Measurements from ENCODE around the gene CFHR4.
"Not testable (repeated sequence)": the region's sequence is repeated elsewhere in the genome, so short reads cannot be mapped to it uniquely, and the experiment has no call there.

CFHR4 gene

GRCh38 chr1:196891251-196891650, 3.4 kb downstream of the CFHR4 start:
- no peaks in the 10 kb centered on the region for H3K9me3 Mint-ChIP-seq
- no peak for ATAC-seq (replicated peaks; ENCODE audit: extremely low read depth, poor library complexity, severe bottlenecking)
- no peaks in the 10 kb centered on the region for H3K27me3 Mint-ChIP-seq
- no peak for DNase-seq (ENCODE audit: low spot score in 2 of 2)
- no peak overlapping the region for H3K4me3 Mint-ChIP-seq
- H3K36me3 Mint-ChIP-seq (ENCODE audit: insufficient read depth), result no peaks in the 10 kb centered on the region
- H3K27ac Mint-ChIP-seq (ENCODE audit: low read depth), result no peak overlapping the region
- no peaks in the 10 kb centered on the region for H3K4me1 Mint-ChIP-seq

- H3K36me3 Mint-ChIP-seq (ENCODE audit: insufficient read depth), result no peaks in the 10 kb centered on the region
- H3K4me3 Mint-ChIP-seq, result no peak overlapping the region
- peaks cover 20% of the 10 kb centered on the region for H3K27me3 Mint-ChIP-seq
- ATAC-seq (replicated peaks; ENCODE audit: extremely low read depth, poor library complexity, severe bottlenecking) (no peak), DNase-seq (ENCODE audit: low spot score in 2 of 2) (no peak)
- H3K9me3 Mint-ChIP-seq, result no peaks in the 10 kb centered on the region
- H3K27ac Mint-ChIP-seq (ENCODE audit: low read depth), result no peak overlapping the region
- H3K4me1 Mint-ChIP-seq, result no peaks in the 10 kb centered on the region
These were observed 8.5 kb downstream of the CFHR4 start for GRCh38 chr1:196896355-196896754.

- no peak for ATAC-seq (replicated peaks; ENCODE audit: extremely low read depth, poor library complexity, severe bottlenecking)
- H3K9me3 Mint-ChIP-seq, result no peaks in the 10 kb centered on the region
These were observed 9.4 kb downstream of the CFHR4 start for GRCh38 chr1:196897158-196897828.

GRCh38 chr1:196902344-196902743, 14.5 kb downstream of the CFHR4 start:
- Mint-ChIP-seq H3K27ac (ENCODE audit: low read depth) (no peak overlapping the region), H3K4me1 (no peaks in the 10 kb centered on the region), H3K27me3 (peaks cover 19% of the 10 kb centered on the region), H3K4me3 (no peak overlapping the region), H3K36me3 (ENCODE audit: insufficient read depth) (no peaks in the 10 kb centered on the region), H3K9me3 (no peaks in the 10 kb centered on the region)
- DNase-seq (ENCODE audit: low spot score in 2 of 2) (no peak), ATAC-seq (replicated peaks; ENCODE audit: extremely low read depth, poor library complexity, severe bottlenecking) (no peak)

More at GRCh38 chr1:196897158-196897828, 9.4 kb downstream of the CFHR4 start:
- H3K27me3 Mint-ChIP-seq, result peaks cover 20% of the 10 kb centered on the region
- DNase-seq (ENCODE audit: low spot score in 2 of 2), result no peak
- H3K27ac Mint-ChIP-seq (ENCODE audit: low read depth), result no peak overlapping the region
- no peaks in the 10 kb centered on the region for H3K36me3 Mint-ChIP-seq (ENCODE audit: insufficient read depth)
- no peaks in the 10 kb centered on the region for H3K4me1 Mint-ChIP-seq
- no peak overlapping the region for H3K4me3 Mint-ChIP-seq

- no peak overlapping the region for H3K27ac Mint-ChIP-seq (ENCODE audit: low read depth)
- no peaks in the 10 kb centered on the region for H3K9me3 Mint-ChIP-seq
- no peak overlapping the region for H3K4me3 Mint-ChIP-seq
- H3K27me3 Mint-ChIP-seq, result no peaks in the 10 kb centered on the region
- no peaks in the 10 kb centered on the region for H3K4me1 Mint-ChIP-seq
- ATAC-seq (replicated peaks; ENCODE audit: extremely low read depth, poor library complexity, severe bottlenecking) (no peak), DNase-seq (ENCODE audit: low spot score in 2 of 2) (no peak)
- no peaks in the 10 kb centered on the region for H3K36me3 Mint-ChIP-seq (ENCODE audit: insufficient read depth)
These were observed 22.4 kb downstream of the CFHR4 start for GRCh38 chr1:196910215-196910614.

GRCh38 chr1:196912283-196912682, 24.4 kb downstream of the CFHR4 start:
- not testable (repeated sequence) for H3K4me1 Mint-ChIP-seq; H3K27ac Mint-ChIP-seq (ENCODE audit: low read depth); H3K36me3 Mint-ChIP-seq (ENCODE audit: insufficient read depth); DNase-seq (ENCODE audit: low spot score in 2 of 2); ATAC-seq (replicated peaks; ENCODE audit: extremely low read depth, poor library complexity, severe bottlenecking); H3K9me3 Mint-ChIP-seq; H3K27me3 Mint-ChIP-seq; H3K4me3 Mint-ChIP-seq

- not testable (repeated sequence) for ATAC-seq (replicated peaks; ENCODE audit: extremely low read depth, poor library complexity, severe bottlenecking); H3K27ac Mint-ChIP-seq (ENCODE audit: low read depth); H3K9me3 Mint-ChIP-seq; H3K4me3 Mint-ChIP-seq; DNase-seq (ENCODE audit: low spot score in 2 of 2); H3K27me3 Mint-ChIP-seq; H3K36me3 Mint-ChIP-seq (ENCODE audit: insufficient read depth); H3K4me1 Mint-ChIP-seq
These were observed 39.0 kb downstream of the CFHR4 start for GRCh38 chr1:196926839-196927238.

GRCh38 chr1:196932853-196933252, 45.0 kb downstream of the CFHR4 start:
- not testable (repeated sequence) for H3K27me3 Mint-ChIP-seq; H3K36me3 Mint-ChIP-seq (ENCODE audit: insufficient read depth); ATAC-seq (replicated peaks; ENCODE audit: extremely low read depth, poor library complexity, severe bottlenecking); H3K9me3 Mint-ChIP-seq; H3K4me1 Mint-ChIP-seq; DNase-seq (ENCODE audit: low spot score in 2 of 2); H3K4me3 Mint-ChIP-seq; H3K27ac Mint-ChIP-seq (ENCODE audit: low read depth)

GRCh38 chr1:196933531-196934189, 45.8 kb downstream of the CFHR4 start:
- DNase-seq (ENCODE audit: low spot score in 2 of 2) (no peak), ATAC-seq (replicated peaks; ENCODE audit: extremely low read depth, poor library complexity, severe bottlenecking) (no peak)
- no peaks in the 10 kb centered on the region for H3K27me3 Mint-ChIP-seq
- no peak overlapping the region for H3K27ac Mint-ChIP-seq (ENCODE audit: low read depth)
- no peak overlapping the region for H3K4me3 Mint-ChIP-seq
- no peaks in the 10 kb centered on the region for H3K4me1 Mint-ChIP-seq
- no peaks in the 10 kb centered on the region for H3K36me3 Mint-ChIP-seq (ENCODE audit: insufficient read depth)
- peaks cover under 1% of the 10 kb centered on the region for H3K9me3 Mint-ChIP-seq

- H3K27ac Mint-ChIP-seq (ENCODE audit: low read depth); H3K4me1 Mint-ChIP-seq; DNase-seq (ENCODE audit: low spot score in 2 of 2); ATAC-seq (replicated peaks; ENCODE audit: extremely low read depth, poor library complexity, severe bottlenecking); H3K4me3 Mint-ChIP-seq; H3K27me3 Mint-ChIP-seq; H3K9me3 Mint-ChIP-seq; H3K36me3 Mint-ChIP-seq (ENCODE audit: insufficient read depth): not testable (repeated sequence)
These were observed 53.6 kb downstream of the CFHR4 start for GRCh38 chr1:196941474-196941873.

GRCh38 chr1:196943568-196943967, 55.7 kb downstream of the CFHR4 start, which contains the start of gene CFHR2:
Gene CFHR2, plus strand, starts transcription at chr1:196943738. Its CDS starts 143 bp downstream, at chr1:196943881.
- H3K4me1 Mint-ChIP-seq; ATAC-seq (replicated peaks; ENCODE audit: extremely low read depth, poor library complexity, severe bottlenecking); H3K36me3 Mint-ChIP-seq (ENCODE audit: insufficient read depth); H3K4me3 Mint-ChIP-seq; H3K27ac Mint-ChIP-seq (ENCODE audit: low read depth); H3K27me3 Mint-ChIP-seq; H3K9me3 Mint-ChIP-seq; DNase-seq (ENCODE audit: low spot score in 2 of 2): not testable (repeated sequence)

- Mint-ChIP-seq H3K4me1 (no peaks in the 10 kb centered on the region), H3K27ac (ENCODE audit: low read depth) (no peak overlapping the region), H3K4me3 (no peak overlapping the region), H3K9me3 (peaks cover 6% of the 10 kb centered on the region), H3K36me3 (ENCODE audit: insufficient read depth) (no peaks in the 10 kb centered on the region), H3K27me3 (no peaks in the 10 kb centered on the region)
- DNase-seq (ENCODE audit: low spot score in 2 of 2), result no peak
- ATAC-seq (replicated peaks; ENCODE audit: extremely low read depth, poor library complexity, severe bottlenecking), result no peak
These were observed 64.0 kb downstream of the CFHR4 start for GRCh38 chr1:196951711-196952394.

GRCh38 chr1:196954778-196955177, 66.9 kb downstream of the CFHR4 start:
- no peak for DNase-seq (ENCODE audit: low spot score in 2 of 2)
- Mint-ChIP-seq H3K4me3 (no peak overlapping the region), H3K4me1 (no peaks in the 10 kb centered on the region), H3K27me3 (no peaks in the 10 kb centered on the region), H3K27ac (ENCODE audit: low read depth) (no peak overlapping the region), H3K9me3 (peaks cover 6% of the 10 kb centered on the region), H3K36me3 (ENCODE audit: insufficient read depth) (no peaks in the 10 kb centered on the region)
- ATAC-seq (replicated peaks; ENCODE audit: extremely low read depth, poor library complexity, severe bottlenecking), result no peak
